Measurements from ENCODE around the gene ARMC6.
"Not testable (repeated sequence)": the region's sequence is repeated elsewhere in the genome, so short reads cannot be mapped to it uniquely, and the experiment has no call there.

The ARMC6 gene

GRCh38 chr19:19106938-19107337 is 73.5 kb downstream of the ARMC6 start:
- DNase-seq (ENCODE audit: low spot score), result not testable (repeated sequence)

- no peak for DNase-seq (ENCODE audit: low spot score)
These were observed 74.3 kb downstream of the ARMC6 start for GRCh38 chr19:19107654-19108053.

Measured in SK-N-DZ (cell line).